Measurements from ENCODE around the gene TRAPPC6A.

Gene TRAPPC6A, protein sequence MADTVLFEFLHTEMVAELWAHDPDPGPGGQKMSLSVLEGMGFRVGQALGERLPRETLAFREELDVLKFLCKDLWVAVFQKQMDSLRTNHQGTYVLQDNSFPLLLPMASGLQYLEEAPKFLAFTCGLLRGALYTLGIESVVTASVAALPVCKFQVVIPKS

DNA sequence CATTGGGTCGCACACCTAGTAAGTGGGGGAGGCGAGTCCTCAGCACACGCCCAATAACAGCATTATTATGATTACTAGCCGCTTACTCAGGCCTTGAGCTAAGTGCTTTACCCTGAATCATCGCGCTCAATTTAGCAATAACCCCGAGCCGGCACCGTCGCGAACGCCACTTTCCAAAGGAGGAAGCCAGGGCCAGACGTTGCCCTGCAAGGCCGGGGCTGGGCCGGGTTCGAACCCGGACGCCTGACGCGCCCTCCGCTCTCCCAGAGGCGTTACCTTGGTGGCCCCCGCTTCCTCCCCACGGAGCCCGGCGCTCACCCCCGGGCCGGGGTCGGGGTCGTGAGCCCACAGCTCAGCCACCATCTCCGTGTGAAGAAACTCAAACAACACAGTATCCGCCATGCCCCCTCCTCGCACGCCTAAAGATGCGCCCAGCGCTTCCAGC lies at the start of gene TRAPPC6A:
TRAPPC6A (minus strand) TSS at position 421 of the 445 bp plus-strand sequence; CDS start at position 402, 19 bp downstream.
- H3K4me3 ChIP-seq (ENCODE audit: low read depth, low read length): peak within 1 kb of the TSS; percentile 86
- H3K27ac ChIP-seq (ENCODE audit: low read depth, low read length): peak within 1 kb of the TSS; percentile 91
- peak within 1 kb of the TSS; percentile 89 for H2AFZ ChIP-seq (ENCODE audit: low read length, unreplicated experiment)
- H3K79me2 ChIP-seq (ENCODE audit: control insufficient read depth, insufficient read depth, low read length, unreplicated experiment): peaks cover 20% of the 10 kb centered on the region
- no peaks in the 10 kb centered on the region for H3K36me3 ChIP-seq (ENCODE audit: insufficient read depth, low read length)
- H3K4me1 ChIP-seq (ENCODE audit: control insufficient read depth, insufficient read depth, low read length, unreplicated experiment): peaks cover 4% of the 10 kb centered on the region
- no peaks in the 10 kb centered on the region for H3K27me3 ChIP-seq (ENCODE audit: insufficient read depth, low read length)

DNA sequence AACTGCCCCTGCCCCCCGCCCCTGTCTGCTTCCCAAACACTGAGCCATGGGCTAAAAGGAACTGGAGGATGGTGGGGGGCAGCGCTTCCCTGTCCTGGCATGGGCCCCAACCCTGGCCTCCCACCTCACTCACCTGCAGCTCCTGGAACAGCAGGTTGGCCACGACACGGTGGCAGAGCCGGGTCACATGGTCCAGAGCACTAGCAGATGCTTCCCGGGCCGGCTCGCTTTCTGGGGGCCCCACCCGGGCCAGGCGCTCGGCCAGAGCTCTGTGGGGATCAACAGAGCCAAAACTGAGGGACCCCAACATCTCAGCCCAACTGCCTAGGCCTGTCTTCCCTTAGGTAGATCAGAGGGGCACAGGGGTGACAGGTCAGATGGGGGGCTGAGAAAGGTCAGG lies 46.6 kb upstream of the TRAPPC6A start:
- H3K27me3 ChIP-seq (ENCODE audit: insufficient read depth, low read length): no peaks in the 10 kb centered on the region
- no peak overlapping the region for H3K4me3 ChIP-seq (ENCODE audit: low read depth, low read length)
- no peak overlapping the region for H3K27ac ChIP-seq (ENCODE audit: low read depth, low read length)
- H3K4me1 ChIP-seq (ENCODE audit: control insufficient read depth, insufficient read depth, low read length, unreplicated experiment): no peaks in the 10 kb centered on the region
- no peaks in the 10 kb centered on the region for H3K36me3 ChIP-seq (ENCODE audit: insufficient read depth, low read length)
- no peak overlapping the region for H2AFZ ChIP-seq (ENCODE audit: low read length, unreplicated experiment)
- H3K79me2 ChIP-seq (ENCODE audit: control insufficient read depth, insufficient read depth, low read length, unreplicated experiment): no peaks in the 10 kb centered on the region

DNA sequence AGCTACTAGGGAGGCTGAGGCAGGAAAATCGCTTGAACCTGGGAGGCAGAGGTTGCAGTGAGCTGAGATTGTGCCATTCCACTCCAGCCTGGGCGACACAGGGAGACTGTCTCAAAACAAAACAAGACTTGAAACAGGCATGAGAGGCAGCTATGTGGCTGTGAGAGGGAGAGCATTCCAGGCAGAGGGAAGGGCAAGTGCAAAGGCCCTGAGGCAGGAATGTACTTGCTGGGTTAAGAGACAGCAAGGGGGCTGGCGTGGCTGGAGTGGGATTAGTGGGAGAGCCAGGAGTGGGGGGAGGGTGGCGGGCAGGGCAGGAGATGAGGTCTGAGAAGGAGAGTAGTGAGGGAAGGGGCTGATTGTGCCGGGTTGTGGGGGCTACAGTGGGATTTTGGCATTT lies 45.8 kb upstream of the TRAPPC6A start:
- Histone ChIP-seq H3K79me2 (ENCODE audit: control insufficient read depth, insufficient read depth, low read length, unreplicated experiment) (no peaks in the 10 kb centered on the region), H3K27me3 (ENCODE audit: insufficient read depth, low read length) (no peaks in the 10 kb centered on the region), H3K4me1 (ENCODE audit: control insufficient read depth, insufficient read depth, low read length, unreplicated experiment) (no peaks in the 10 kb centered on the region), H3K4me3 (ENCODE audit: low read depth, low read length) (no peak overlapping the region), H3K27ac (ENCODE audit: low read depth, low read length) (no peak overlapping the region), H3K36me3 (ENCODE audit: insufficient read depth, low read length) (no peaks in the 10 kb centered on the region), H2AFZ (ENCODE audit: low read length, unreplicated experiment) (no peak overlapping the region)

- Histone ChIP-seq H3K27me3 (ENCODE audit: insufficient read depth, low read length) (peaks cover 3% of the 10 kb centered on the region; the same call in 1 of the 2 replicates), H3K79me2 (ENCODE audit: control insufficient read depth, insufficient read depth, low read length, unreplicated experiment) (no peaks in the 10 kb centered on the region), H3K4me3 (ENCODE audit: low read depth, low read length) (no peak overlapping the region), H3K4me1 (ENCODE audit: control insufficient read depth, insufficient read depth, low read length, unreplicated experiment) (no peaks in the 10 kb centered on the region), H3K36me3 (ENCODE audit: insufficient read depth, low read length) (no peaks in the 10 kb centered on the region), H3K27ac (ENCODE audit: low read depth, low read length) (no peak overlapping the region), H2AFZ (ENCODE audit: low read length, unreplicated experiment) (no peak overlapping the region)
Observed at GRCh38 chr19:45222724-45223123, 44.7 kb upstream of the TRAPPC6A start.

- no peak overlapping the region for H2AFZ ChIP-seq (ENCODE audit: low read length, unreplicated experiment)
- no peaks in the 10 kb centered on the region for H3K4me1 ChIP-seq (ENCODE audit: control insufficient read depth, insufficient read depth, low read length, unreplicated experiment)
- no peaks in the 10 kb centered on the region for H3K36me3 ChIP-seq (ENCODE audit: insufficient read depth, low read length)
- no peak overlapping the region for H3K4me3 ChIP-seq (ENCODE audit: low read depth, low read length)
- no peak overlapping the region for H3K27ac ChIP-seq (ENCODE audit: low read depth, low read length)
- peaks cover 23% of the 10 kb centered on the region for H3K27me3 ChIP-seq (ENCODE audit: insufficient read depth, low read length)
- H3K79me2 ChIP-seq (ENCODE audit: control insufficient read depth, insufficient read depth, low read length, unreplicated experiment): no peaks in the 10 kb centered on the region
Observed at GRCh38 chr19:45218911-45219743, 41.1 kb upstream of the TRAPPC6A start.

GRCh38 chr19:45218426-45218825 lies 40.4 kb upstream of the TRAPPC6A start:
- Histone ChIP-seq H3K27me3 (ENCODE audit: insufficient read depth, low read length) (peaks cover 23% of the 10 kb centered on the region), H2AFZ (ENCODE audit: low read length, unreplicated experiment) (no peak overlapping the region), H3K36me3 (ENCODE audit: insufficient read depth, low read length) (no peaks in the 10 kb centered on the region), H3K79me2 (ENCODE audit: control insufficient read depth, insufficient read depth, low read length, unreplicated experiment) (no peaks in the 10 kb centered on the region), H3K4me1 (ENCODE audit: control insufficient read depth, insufficient read depth, low read length, unreplicated experiment) (no peaks in the 10 kb centered on the region), H3K27ac (ENCODE audit: low read depth, low read length) (no peak overlapping the region), H3K4me3 (ENCODE audit: low read depth, low read length) (no peak overlapping the region)

DNA sequence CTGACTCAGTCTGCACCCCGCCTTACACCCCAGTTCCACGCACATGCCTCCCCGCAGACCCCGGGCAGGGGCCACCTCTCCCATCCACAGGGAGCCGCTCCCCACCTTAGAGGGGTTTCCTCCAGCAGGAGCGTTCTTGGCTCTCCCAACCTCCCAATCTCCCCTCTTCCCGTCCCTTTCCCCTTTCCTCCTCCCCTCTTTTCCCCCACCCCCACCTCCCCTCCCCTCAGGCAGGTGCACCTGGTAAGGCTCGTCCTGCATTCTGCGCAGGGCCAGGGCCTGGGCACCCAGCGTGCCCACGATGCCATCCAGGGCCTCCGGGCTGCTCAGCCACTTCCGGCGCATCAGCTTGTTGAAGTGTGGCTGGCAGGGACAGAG lies 39.9 kb upstream of the TRAPPC6A start:
- Histone ChIP-seq H3K36me3 (ENCODE audit: insufficient read depth, low read length) (no peaks in the 10 kb centered on the region), H3K4me1 (ENCODE audit: control insufficient read depth, insufficient read depth, low read length, unreplicated experiment) (no peaks in the 10 kb centered on the region), H3K27ac (ENCODE audit: low read depth, low read length) (no peak overlapping the region), H3K4me3 (ENCODE audit: low read depth, low read length) (no peak overlapping the region), H2AFZ (ENCODE audit: low read length, unreplicated experiment) (no peak overlapping the region), H3K27me3 (ENCODE audit: insufficient read depth, low read length) (peaks cover 23% of the 10 kb centered on the region), H3K79me2 (ENCODE audit: control insufficient read depth, insufficient read depth, low read length, unreplicated experiment) (no peaks in the 10 kb centered on the region)

DNA sequence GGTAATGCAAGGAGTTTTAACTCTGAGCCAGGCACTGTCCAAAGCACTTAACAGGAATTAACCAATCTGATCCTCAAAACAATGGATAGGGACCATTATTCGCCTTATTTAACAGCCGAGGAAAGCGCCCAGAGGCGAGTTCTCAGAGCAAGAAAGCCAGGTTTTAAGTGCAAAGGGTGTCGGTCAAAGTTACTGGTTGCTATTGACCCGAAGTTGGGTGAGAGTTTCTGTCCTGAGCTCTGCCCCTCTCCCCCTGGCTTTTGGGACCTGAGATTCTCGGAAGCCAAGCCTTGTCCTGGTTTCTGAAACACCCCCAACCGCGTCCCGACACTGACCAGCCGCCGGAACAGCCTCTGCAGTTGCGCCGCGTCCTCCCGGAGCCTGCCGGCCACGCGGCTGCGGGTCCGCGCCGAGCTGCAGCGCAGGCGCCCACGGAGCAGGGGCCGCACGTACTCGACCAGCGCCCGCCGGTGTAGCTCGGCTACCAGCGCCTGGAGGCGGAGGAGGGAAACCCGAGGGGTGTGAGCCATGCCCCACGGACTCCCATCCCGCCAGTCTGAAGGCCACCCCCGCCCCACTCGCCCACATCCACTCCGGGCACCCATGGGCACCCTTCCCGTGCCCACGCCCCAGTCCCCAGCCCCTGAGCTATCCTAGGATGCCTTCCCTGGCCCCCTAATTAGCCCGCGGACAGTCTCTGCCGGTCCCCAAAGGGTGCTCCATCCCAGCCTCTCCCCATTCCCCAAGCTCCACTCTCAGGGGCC lies 39.3 kb upstream of the TRAPPC6A start:
- Histone ChIP-seq H3K36me3 (ENCODE audit: insufficient read depth, low read length) (no peaks in the 10 kb centered on the region), H3K4me1 (ENCODE audit: control insufficient read depth, insufficient read depth, low read length, unreplicated experiment) (no peaks in the 10 kb centered on the region), H3K27ac (ENCODE audit: low read depth, low read length) (no peak overlapping the region), H3K79me2 (ENCODE audit: control insufficient read depth, insufficient read depth, low read length, unreplicated experiment) (no peaks in the 10 kb centered on the region), H3K4me3 (ENCODE audit: low read depth, low read length) (peak overlapping the region; percentile 59; the same call in 1 of the 2 replicates), H2AFZ (ENCODE audit: low read length, unreplicated experiment) (peak overlapping the region; percentile 14), H3K27me3 (ENCODE audit: insufficient read depth, low read length) (peaks cover 23% of the 10 kb centered on the region)

GRCh38 chr19:45216667-45217066 lies 38.6 kb upstream of the TRAPPC6A start:
- Histone ChIP-seq H3K79me2 (ENCODE audit: control insufficient read depth, insufficient read depth, low read length, unreplicated experiment) (no peaks in the 10 kb centered on the region), H3K4me3 (ENCODE audit: low read depth, low read length) (no peak overlapping the region), H2AFZ (ENCODE audit: low read length, unreplicated experiment) (no peak overlapping the region), H3K4me1 (ENCODE audit: control insufficient read depth, insufficient read depth, low read length, unreplicated experiment) (no peaks in the 10 kb centered on the region), H3K27me3 (ENCODE audit: insufficient read depth, low read length) (peaks cover 23% of the 10 kb centered on the region), H3K27ac (ENCODE audit: low read depth, low read length) (no peak overlapping the region), H3K36me3 (ENCODE audit: insufficient read depth, low read length) (no peaks in the 10 kb centered on the region)

DNA sequence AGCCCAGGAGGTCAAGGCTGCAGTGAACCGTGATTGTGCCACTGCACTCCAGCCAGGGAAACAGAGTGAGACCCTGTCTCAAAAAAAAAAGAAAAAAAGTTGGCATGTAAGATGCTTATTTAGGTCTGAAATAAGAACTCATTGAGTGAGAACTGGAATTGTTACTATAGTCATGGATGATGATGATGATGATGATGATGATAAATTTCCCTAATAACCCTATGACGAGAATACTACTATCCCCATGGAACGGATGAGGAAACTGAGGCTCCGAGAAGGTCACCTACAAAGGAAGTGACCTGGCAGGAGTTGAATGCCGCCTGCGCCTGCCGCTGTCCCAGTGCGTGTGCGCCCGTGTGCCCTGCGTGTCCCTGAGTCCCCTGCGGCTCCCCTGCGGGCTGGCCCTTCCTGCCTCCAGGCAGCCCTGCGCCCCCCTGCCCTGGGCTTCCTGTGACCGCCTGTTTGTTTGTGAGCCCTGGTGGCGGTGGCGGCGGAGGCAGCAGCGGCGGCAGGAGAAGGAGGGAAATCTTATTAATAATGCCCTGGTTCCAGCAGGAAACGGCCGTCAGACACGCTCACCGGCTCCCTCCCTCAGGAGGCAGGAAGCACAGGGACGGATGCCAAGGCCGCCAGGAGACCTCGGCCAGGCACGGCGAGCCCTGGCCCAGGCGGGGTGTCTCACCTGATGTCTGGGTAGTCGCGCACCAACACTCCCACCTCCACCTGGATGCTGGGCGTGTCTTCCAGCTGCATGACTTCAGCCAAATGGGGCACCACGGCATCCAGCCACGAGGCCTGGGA lies 37.6 kb upstream of the TRAPPC6A start:
- Histone ChIP-seq H3K27ac (ENCODE audit: low read depth, low read length) (no peak overlapping the region), H3K4me3 (ENCODE audit: low read depth, low read length) (no peak overlapping the region), H2AFZ (ENCODE audit: low read length, unreplicated experiment) (no peak overlapping the region)

More for the DNA sequence above, 37.6 kb upstream of the TRAPPC6A start:
- Histone ChIP-seq H3K36me3 (ENCODE audit: insufficient read depth, low read length) (no peaks in the 10 kb centered on the region), H3K79me2 (ENCODE audit: control insufficient read depth, insufficient read depth, low read length, unreplicated experiment) (no peaks in the 10 kb centered on the region), H3K27me3 (ENCODE audit: insufficient read depth, low read length) (peaks cover 23% of the 10 kb centered on the region), H3K4me1 (ENCODE audit: control insufficient read depth, insufficient read depth, low read length, unreplicated experiment) (no peaks in the 10 kb centered on the region)
